Testis (tissue), 3 donors: ENCODE results near the gene LETM1. TPM values are rescaled to one million over a fixed set of nuclear protein-coding genes. Genes with fewer than 3 reads are reported as not detected.

Experiments
- DNase-seq: peaks from one replicate; pipeline ENCODE4 v3.0.0-alpha.2; 2019
- H3K27ac ChIP-seq, 2 donors: fragments of 200-600 bp; sonication (generic); one replicate each; pipeline ENCODE4 v1.5.1; 2019
- H3K27me3 ChIP-seq: fragments of 200-600 bp; sonication (generic); one replicate; pipeline ENCODE4 v1.5.1; 2019
- H3K36me3 ChIP-seq: fragments of 200-600 bp; sonication (generic); one replicate; pipeline ENCODE4 v1.5.1; 2017; ENCODE audit warnings: low read depth; ENCODE audit errors: missing control alignments
- H3K4me1 ChIP-seq: fragments of 200-600 bp; sonication (generic); one replicate; pipeline ENCODE4 v1.5.1; 2019
- H3K4me3 ChIP-seq, 2 donors: fragments of 200-600 bp; sonication (generic); one replicate each; pipeline ENCODE4 v1.5.1; 2017 to 2019
- H3K9me3 ChIP-seq: fragments of 200-600 bp; sonication (generic); one replicate; pipeline ENCODE4 v1.5.1; 2017
- CTCF ChIP-seq, 3 experiments: fragments of 450-650 bp in 2 of 3; fragments of 200-600 bp in 1 of 3; sonication (generic) in 1 of 3; IDR thresholded peaks; one replicate each; pipeline ENCODE4 v1.5.1; 2016 to 2019; ENCODE audit warnings: antibody characterized with exemption in 3 of 3, mild to moderate bottlenecking in 2 of 3, moderate library complexity in 1 of 3
- POLR2A ChIP-seq: fragments of 450-650 bp; IDR thresholded peaks from one replicate; pipeline ENCODE4 v1.6.1; 2017; ENCODE audit warnings: antibody characterized with exemption, mild to moderate bottlenecking, moderate library complexity
- WGBS, 2 donors: methylation state at CpG; one replicate each; pipeline ENCODE4 v1.1.5; 2018; 5-methylcytosine and 5-hydroxymethylcytosine counted together
- intact Hi-C: fragments of 100-400 bp; cut with DNase I; formaldehyde crosslinking; loops from one replicate; pipeline ENCODE4 v1.15.1; 2023; ENCODE audit warnings: low total_unique reads
- polyA plus RNA-seq: library from polyadenylated mRNA; stranded (reverse); fragments of 350-450 nt; fragmentation: Illumina TruSeq; extraction: RNeasy Lipid Tissue Mini Kit (QIAGEN cat#74804); gene quantifications from one replicate; pipeline ENCODE4 v1.2.3, GENCODE V29; 2014; ENCODE audit warnings: low read depth, low replicate concordance; ENCODE audit not compliant: insufficient read depth
- total RNA-seq, 2 donors: library from RNA; depleted of rRNA; stranded (reverse); fragments of >200 nt; gene quantifications; one replicate each; pipeline ENCODE4 v1.2.3, GENCODE V29; 2016

Gene LETM1
- total and polyA plus RNA-seq, 3 donors from 2014 or later = 38.1 to 124 (median 90.7) TPM

- TF ChIP-seq CTCF (IDR thresholded peaks at IDR 0.05) = no peak
- no peak for TF ChIP-seq POLR2A
- 85 to 92% methylated on average over 7 to 11 of the region's 11 CpGs for WGBS, 2 donors
Measured at GRCh38 chr4:1770791-1771231, 85.1 kb downstream of the LETM1 start.

GRCh38 chr4:1770245-1770644, 85.7 kb downstream of the LETM1 start:
- H3K27me3 ChIP-seq = no peaks in the 10 kb centered on the region
- peaks cover 5% of the 10 kb centered on the region for H3K4me1 ChIP-seq
- intact Hi-C loops = no loop called here
- no peak overlapping the region for H3K27ac ChIP-seq
- DNase-seq = no peak
- 58 to 60% methylated on average over 9 to 13 of the region's 33 CpGs for WGBS, 2 donors
- H3K9me3 ChIP-seq = no peaks in the 10 kb centered on the region
- no peaks in the 10 kb centered on the region for H3K36me3 ChIP-seq
- H3K4me3 ChIP-seq = no peak overlapping the region
- TF ChIP-seq POLR2A (no peak), CTCF (IDR thresholded peaks at IDR 0.05) (no peak)

More at GRCh38 chr4:1770791-1771231, 85.1 kb downstream of the LETM1 start:
- no peak for DNase-seq
- Histone ChIP-seq H3K27ac (no peak overlapping the region), H3K27me3 (no peaks in the 10 kb centered on the region), H3K36me3 (no peaks in the 10 kb centered on the region), H3K4me1 (peaks cover 5% of the 10 kb centered on the region), H3K4me3 (no peak overlapping the region), H3K9me3 (no peaks in the 10 kb centered on the region)
- intact Hi-C loops = no loop called here

DNA sequence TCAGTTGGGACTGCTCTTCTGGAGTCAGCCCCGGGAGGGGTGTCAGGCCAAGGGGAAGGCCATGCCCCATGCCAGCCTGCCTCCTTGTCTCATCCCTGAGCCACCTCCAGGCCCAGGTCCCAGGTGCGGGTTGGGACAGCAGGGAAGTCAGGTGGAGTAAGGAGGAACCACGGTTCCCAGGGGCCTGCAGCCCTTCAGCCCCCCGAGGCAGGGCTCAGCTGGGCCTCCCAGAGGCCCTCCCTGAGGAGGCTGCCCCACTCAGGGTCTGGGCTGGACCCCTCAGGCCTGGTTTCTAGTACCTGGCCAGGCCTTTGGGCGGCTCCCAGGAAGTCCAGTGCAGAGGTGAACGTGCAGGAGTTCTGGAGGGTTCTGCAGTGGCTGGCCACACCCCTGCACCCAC, 86.3 kb downstream of the LETM1 start:
- DNase-seq = no peak
- H3K27ac ChIP-seq = no peak overlapping the region
- no peaks in the 10 kb centered on the region for H3K36me3 ChIP-seq
- intact Hi-C loops = no loop called here
- 88 to 89% methylated on average over 3 to 6 of the region's 6 CpGs for WGBS, 2 donors
- no peaks in the 10 kb centered on the region for H3K9me3 ChIP-seq
- peaks cover 5% of the 10 kb centered on the region for H3K4me1 ChIP-seq
- H3K27me3 ChIP-seq = no peaks in the 10 kb centered on the region
- no peak for TF ChIP-seq POLR2A
- no peak for TF ChIP-seq CTCF (IDR thresholded peaks at IDR 0.05)
- no peak overlapping the region for H3K4me3 ChIP-seq

GRCh38 chr4:1768367-1769034, 87.5 kb downstream of the LETM1 start:
- H3K9me3 ChIP-seq = no peaks in the 10 kb centered on the region
- H3K36me3 ChIP-seq = no peaks in the 10 kb centered on the region
- no peak for TF ChIP-seq POLR2A
- no peak for TF ChIP-seq CTCF (IDR thresholded peaks at IDR 0.05)
- H3K4me1 ChIP-seq = peaks cover 9% of the 10 kb centered on the region
- intact Hi-C loops = no loop called here
- no peak overlapping the region for H3K4me3 ChIP-seq
- H3K27me3 ChIP-seq = no peaks in the 10 kb centered on the region
- no peak overlapping the region for H3K27ac ChIP-seq
- DNase-seq = no peak
- WGBS, 2 donors = 72 to 77% methylated on average over 5 to 23 of the region's 23 CpGs
